Trophoblast cell (in vitro differentiated cells and primary cell): ENCODE data around the gene TP73.

Experiments used
- DNase-seq, 2 donors: peaks; one replicate each; pipeline ENCODE4 v3.0.0-alpha.2; 2016
- H2AFZ ChIP-seq: 2 replicates; pipeline ENCODE4 v1.6.1; 2013; ENCODE audit warnings: low read length, moderate library complexity, mild to moderate bottlenecking; ENCODE audit not compliant: insufficient read depth, poor library complexity
- H2AK5ac ChIP-seq: 2 replicates; pipeline ENCODE4 v1.6.1; 2013; ENCODE audit warnings: mild to moderate bottlenecking, low read length
- H2BK120ac ChIP-seq: 2 replicates; pipeline ENCODE4 v1.6.1; 2013; ENCODE audit warnings: low read length, mild to moderate bottlenecking, moderate library complexity; ENCODE audit not compliant: insufficient read depth, poor library complexity
- H2BK12ac ChIP-seq: 2 replicates; pipeline ENCODE4 v1.6.1; 2013; ENCODE audit warnings: mild to moderate bottlenecking, low read length, moderate library complexity
- H2BK5ac ChIP-seq: 2 replicates; pipeline ENCODE4 v1.6.1; 2013; ENCODE audit warnings: low read length, low read depth, moderate library complexity, mild to moderate bottlenecking; ENCODE audit not compliant: poor library complexity
- H3K14ac ChIP-seq: 2 replicates; pipeline ENCODE4 v1.6.1; 2013; ENCODE audit warnings: mild to moderate bottlenecking, low read length
- H3K18ac ChIP-seq: 2 replicates; pipeline ENCODE4 v1.6.1; 2013; ENCODE audit warnings: mild to moderate bottlenecking, low read length
- H3K23ac ChIP-seq: 2 replicates; pipeline ENCODE4 v1.6.1; 2013; ENCODE audit warnings: low read length
- H3K27ac ChIP-seq: 2 replicates; pipeline ENCODE4 v1.5.1; 2013; ENCODE audit warnings: low read depth, mild to moderate bottlenecking, inconsistent platforms, low read length, moderate library complexity
- H3K27me3 ChIP-seq: 2 replicates; pipeline ENCODE4 v1.6.1; 2013; ENCODE audit warnings: inconsistent platforms, mild to moderate bottlenecking, low read length, moderate library complexity; ENCODE audit not compliant: insufficient read depth
- H3K36me3 ChIP-seq, 2 experiments: 1 replicate in 1 of 2; 2 replicates in 1 of 2; pipeline ENCODE4 v1.6.1; 2013; ENCODE audit warnings: low read length in 2 of 2, mild to moderate bottlenecking in 2 of 2, moderate library complexity in 1 of 2; ENCODE audit not compliant: insufficient read depth in 2 of 2, control insufficient read depth in 1 of 2
- H3K4ac ChIP-seq: 2 replicates; pipeline ENCODE4 v1.6.1; 2013; ENCODE audit warnings: low read depth, mild to moderate bottlenecking, low read length, moderate library complexity
- H3K4me1 ChIP-seq, 2 experiments: 1 replicate in 1 of 2; 2 replicates in 1 of 2; pipeline ENCODE4 v1.6.1; 2013; ENCODE audit warnings: low read length in 2 of 2, mild to moderate bottlenecking in 2 of 2, moderate library complexity in 1 of 2; ENCODE audit not compliant: insufficient read depth in 2 of 2, control insufficient read depth in 1 of 2
- H3K4me2 ChIP-seq: 2 replicates; pipeline ENCODE4 v1.6.1; 2013; ENCODE audit warnings: inconsistent platforms, mild to moderate bottlenecking, low read length, moderate library complexity
- H3K4me3 ChIP-seq: 2 replicates; pipeline ENCODE4 v1.5.1; 2013; ENCODE audit warnings: mild to moderate bottlenecking, low read depth, low read length, inconsistent platforms
- H3K79me1 ChIP-seq: one replicate; pipeline ENCODE4 v1.6.1; 2013; ENCODE audit warnings: low read length
- H3K79me2 ChIP-seq: 2 replicates; pipeline ENCODE4 v1.6.1; 2013; ENCODE audit warnings: low read length, mild to moderate bottlenecking; ENCODE audit not compliant: control insufficient read depth, insufficient read depth, poor library complexity
- H3K9ac ChIP-seq: 2 replicates; pipeline ENCODE4 v1.6.1; 2013; ENCODE audit warnings: mild to moderate bottlenecking, low read length
- H3K9me3 ChIP-seq: 2 replicates; pipeline ENCODE4 v1.6.1; 2013; ENCODE audit warnings: low read depth, mild to moderate bottlenecking, control low read depth, inconsistent platforms, low read length; ENCODE audit not compliant: insufficient read depth
- H4K12ac ChIP-seq: 2 replicates; pipeline ENCODE4 v1.6.1; 2013; ENCODE audit warnings: low read depth, mild to moderate bottlenecking, low read length, moderate library complexity
- H4K8ac ChIP-seq: 2 replicates; pipeline ENCODE4 v1.6.1; 2013; ENCODE audit warnings: low read depth, mild to moderate bottlenecking, low read length, moderate library complexity
- H4K91ac ChIP-seq: one replicate; pipeline ENCODE4 v1.6.1; 2013; ENCODE audit warnings: low read depth, mild to moderate bottlenecking, low read length, moderate library complexity
- WGBS: extraction: QIAGEN DNeasy Blood & Tissue Kit; methylation state at CpG from one replicate; pipeline ENCODE4 v1.1.7; 2013; ENCODE audit warnings: missing lambda C conversion rate; ENCODE audit not compliant: insufficient read length, insufficient coverage; ENCODE audit errors: extremely low coverage; 5-methylcytosine and 5-hydroxymethylcytosine counted together

The TP73 gene

GRCh38 chr1:3774276-3774945, 122.1 kb downstream of the TP73 start:
- Histone ChIP-seq H2BK12ac (no peak overlapping the region), H2AK5ac (no peak overlapping the region), H4K12ac (no peak overlapping the region), H3K14ac (no peak overlapping the region), H3K4me1 (peaks cover 18 to 37% of the 10 kb centered on the region in 2 experiments), H2AFZ (no peak overlapping the region), H3K4me2 (no peak overlapping the region), H3K18ac (no peak overlapping the region), H2BK120ac (no peak overlapping the region), H3K9ac (no peak overlapping the region), H3K4ac (no peak overlapping the region), H3K36me3 (peaks cover 12 to 18% of the 10 kb centered on the region in 2 experiments), H3K27ac (no peak overlapping the region), H3K23ac (no peak overlapping the region), H3K79me2 (no peaks in the 10 kb centered on the region), H4K8ac (no peak overlapping the region), H3K9me3 (no peaks in the 10 kb centered on the region), H3K4me3 (no peak overlapping the region), H2BK5ac (no peak overlapping the region), H3K79me1 (peaks cover 7% of the 10 kb centered on the region), H3K27me3 (no peaks in the 10 kb centered on the region), H4K91ac (no peak overlapping the region)
- no CpG with 5 or more reads among the region's 19 CpGs for WGBS
- DNase-seq, result no peak

- H3K27me3 ChIP-seq, result no peaks in the 10 kb centered on the region
- H3K4me2 ChIP-seq, result no peak overlapping the region
- no peak overlapping the region for H4K12ac ChIP-seq
- H4K8ac ChIP-seq, result no peak overlapping the region
- H3K9me3 ChIP-seq, result no peaks in the 10 kb centered on the region
- H3K14ac ChIP-seq, result no peak overlapping the region
- H3K79me2 ChIP-seq, result no peaks in the 10 kb centered on the region
- DNase-seq, result peak in 1 of 2 donors; percentile 23
- H2AFZ ChIP-seq, result no peak overlapping the region
- H3K36me3 ChIP-seq, result peaks cover 18 to 24% of the 10 kb centered on the region in 2 experiments
- H2BK12ac ChIP-seq, result no peak overlapping the region
- no CpG with 5 or more reads among the region's 17 CpGs for WGBS
- no peak overlapping the region for H2BK5ac ChIP-seq
- H2AK5ac ChIP-seq, result no peak overlapping the region
- H4K91ac ChIP-seq, result no peak overlapping the region
- H3K4ac ChIP-seq, result no peak overlapping the region
- H2BK120ac ChIP-seq, result no peak overlapping the region
- H3K79me1 ChIP-seq, result peaks cover 7% of the 10 kb centered on the region
- no peak overlapping the region for H3K23ac ChIP-seq
- no peak overlapping the region for H3K9ac ChIP-seq
- no peak overlapping the region for H3K4me3 ChIP-seq
- H3K18ac ChIP-seq, result no peak overlapping the region
- peaks cover 18 to 37% of the 10 kb centered on the region in 2 experiments for H3K4me1 ChIP-seq
- H3K27ac ChIP-seq, result no peak overlapping the region
Measured at GRCh38 chr1:3774946-3775489, 122.7 kb downstream of the TP73 start.

GRCh38 chr1:3775490-3776230, 123.3 kb downstream of the TP73 start:
- Histone ChIP-seq H3K9ac (no peak overlapping the region), H2BK12ac (no peak overlapping the region), H3K4ac (no peak overlapping the region), H3K79me2 (no peaks in the 10 kb centered on the region), H3K4me1 (peaks cover 18 to 37% of the 10 kb centered on the region in 2 experiments), H3K27ac (no peak overlapping the region), H3K36me3 (peaks cover 23 to 29% of the 10 kb centered on the region in 2 experiments), H3K4me2 (no peak overlapping the region), H4K12ac (no peak overlapping the region), H2AFZ (no peak overlapping the region), H4K91ac (no peak overlapping the region), H3K18ac (no peak overlapping the region), H3K9me3 (no peaks in the 10 kb centered on the region), H2BK5ac (no peak overlapping the region), H4K8ac (no peak overlapping the region), H3K4me3 (no peak overlapping the region), H2AK5ac (no peak overlapping the region), H2BK120ac (no peak overlapping the region), H3K27me3 (no peaks in the 10 kb centered on the region), H3K79me1 (peaks cover 7% of the 10 kb centered on the region), H3K23ac (no peak overlapping the region), H3K14ac (no peak overlapping the region)
- peak in 1 of 2 donors; percentile 21 for DNase-seq
- WGBS, result no CpG with 5 or more reads among the region's 27 CpGs

DNA sequence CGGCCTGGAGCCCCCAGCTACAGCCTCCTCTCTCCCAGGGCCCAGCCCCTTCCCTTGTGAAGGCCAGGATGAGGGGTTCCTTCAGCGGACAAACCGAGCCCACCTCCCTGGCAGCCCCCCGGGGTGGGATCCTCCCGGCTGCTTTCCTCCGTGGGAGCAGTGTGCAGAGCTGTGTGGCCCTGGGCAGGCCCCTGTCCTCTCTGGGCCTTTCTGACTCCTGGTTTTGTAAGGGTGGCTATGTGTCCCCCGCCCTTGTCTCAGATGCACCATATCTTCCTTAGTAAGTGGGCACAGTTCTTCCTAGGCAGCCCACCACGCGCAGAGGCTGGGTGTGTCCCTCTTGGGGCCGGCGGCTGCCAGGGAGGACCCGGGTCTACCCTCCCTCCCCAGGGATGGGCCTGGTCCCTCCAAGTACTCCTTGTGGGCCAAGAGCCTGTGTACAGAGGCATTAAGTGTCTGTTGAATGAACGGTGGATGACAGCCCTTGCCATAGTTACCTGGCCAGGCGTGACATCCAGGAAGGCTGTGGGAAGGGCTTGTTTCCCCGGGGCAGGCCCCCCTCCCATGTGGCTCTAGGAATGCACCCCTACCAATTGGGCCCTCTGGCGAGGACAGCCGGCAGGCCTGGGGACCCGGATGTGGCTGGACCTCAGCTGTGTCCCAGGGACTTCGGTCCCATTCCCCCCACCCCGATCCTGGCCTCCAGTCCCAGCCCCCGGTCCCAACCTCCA, 124.1 kb downstream of the TP73 start:
- H2BK12ac ChIP-seq, result no peak overlapping the region
- WGBS, result no CpG with 5 or more reads among the region's 21 CpGs
- H2BK5ac ChIP-seq, result no peak overlapping the region
- H3K18ac ChIP-seq, result no peak overlapping the region
- H3K36me3 ChIP-seq, result peaks cover 30 to 35% of the 10 kb centered on the region in 2 experiments
- no peaks in the 10 kb centered on the region for H3K27me3 ChIP-seq
- H4K8ac ChIP-seq, result no peak overlapping the region
- H3K27ac ChIP-seq, result no peak overlapping the region
- no peak overlapping the region for H3K23ac ChIP-seq
- no peak overlapping the region for H4K12ac ChIP-seq
- H3K9ac ChIP-seq, result no peak overlapping the region
- H2BK120ac ChIP-seq, result no peak overlapping the region
- H3K14ac ChIP-seq, result no peak overlapping the region
- peaks cover 7% of the 10 kb centered on the region for H3K79me1 ChIP-seq
- H4K91ac ChIP-seq, result no peak overlapping the region
- no peak overlapping the region for H3K4me3 ChIP-seq
- no peaks in the 10 kb centered on the region for H3K79me2 ChIP-seq
- no peak overlapping the region for H3K4ac ChIP-seq
- no peak overlapping the region for H2AFZ ChIP-seq
- H3K9me3 ChIP-seq, result no peaks in the 10 kb centered on the region
- H2AK5ac ChIP-seq, result no peak overlapping the region
- H3K4me2 ChIP-seq, result no peak overlapping the region
- H3K4me1 ChIP-seq, result peaks cover 18 to 36% of the 10 kb centered on the region in 2 experiments
- DNase-seq, result no peak
